GDM1 (cell line): ENCODE data around the gene PSMD12.
"Not testable (repeated sequence)": the region's sequence is repeated elsewhere in the genome, so short reads cannot be mapped to it uniquely, and the experiment has no call there.

Experiments used
- DNase-seq: peaks from one replicate; lab custom pipeline; 2025; lab: John Stamatoyannopoulos, UW

Gene PSMD12

GRCh38 chr17:67310406-67310805 is 56.0 kb downstream of the PSMD12 start:
- no peak for DNase-seq

- not testable (repeated sequence) for DNase-seq
Measured at GRCh38 chr17:67305446-67306235, 60.7 kb downstream of the PSMD12 start.

- DNase-seq, result no peak
Measured at GRCh38 chr17:67297454-67297960, 68.9 kb downstream of the PSMD12 start.

GRCh38 chr17:67294451-67295199 is 71.8 kb downstream of the PSMD12 start:
- no peak for DNase-seq

DNA sequence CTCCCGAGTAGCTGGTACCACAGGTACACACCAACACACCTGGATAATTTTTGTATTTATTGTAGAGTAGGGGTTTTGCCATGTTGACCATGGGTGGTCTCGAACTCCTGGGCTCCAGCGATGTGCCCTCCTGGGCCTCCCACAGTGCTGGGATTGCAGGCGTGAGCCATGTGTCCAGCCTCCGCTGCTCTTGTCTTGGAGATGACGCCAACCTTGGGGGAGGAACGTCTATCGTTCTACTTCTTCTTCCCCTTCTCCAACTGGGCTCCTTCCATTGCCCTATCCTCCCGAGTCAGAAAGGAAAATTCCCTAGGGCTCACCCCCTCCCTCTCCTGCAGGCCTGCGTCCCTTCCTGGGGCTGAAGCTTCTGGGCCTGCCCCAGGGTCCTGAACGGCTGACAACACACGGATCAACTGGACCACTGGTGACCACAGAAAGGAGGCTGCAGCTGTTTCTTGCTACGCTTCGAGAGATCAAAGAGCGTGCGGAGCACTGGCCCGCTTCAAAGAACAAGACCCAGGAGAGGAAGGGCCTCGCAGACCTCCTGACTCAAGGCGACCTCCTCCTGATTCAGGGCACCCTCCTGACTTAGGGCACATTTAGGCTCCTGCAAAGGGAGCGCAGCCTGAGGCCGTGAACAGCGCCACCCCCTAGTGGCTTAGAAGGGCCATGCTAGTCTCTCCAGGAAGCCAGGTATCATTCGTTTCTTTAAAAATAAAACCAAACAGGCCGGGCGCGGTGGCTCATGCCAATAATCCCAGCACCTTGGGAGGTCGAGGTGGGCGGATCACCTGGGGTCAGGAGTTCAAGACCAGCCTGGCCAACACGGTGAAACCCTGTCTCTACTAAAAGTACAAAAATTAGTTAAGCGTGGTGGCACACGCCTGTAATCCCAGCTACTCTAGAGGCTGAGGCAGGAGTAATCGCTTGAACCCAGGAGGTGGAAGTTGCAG is 72.8 kb downstream of the PSMD12 start:
- DNase-seq, result peak; percentile 63

- DNase-seq, result no peak
Measured at GRCh38 chr17:67290711-67291291, 75.6 kb downstream of the PSMD12 start.

DNA sequence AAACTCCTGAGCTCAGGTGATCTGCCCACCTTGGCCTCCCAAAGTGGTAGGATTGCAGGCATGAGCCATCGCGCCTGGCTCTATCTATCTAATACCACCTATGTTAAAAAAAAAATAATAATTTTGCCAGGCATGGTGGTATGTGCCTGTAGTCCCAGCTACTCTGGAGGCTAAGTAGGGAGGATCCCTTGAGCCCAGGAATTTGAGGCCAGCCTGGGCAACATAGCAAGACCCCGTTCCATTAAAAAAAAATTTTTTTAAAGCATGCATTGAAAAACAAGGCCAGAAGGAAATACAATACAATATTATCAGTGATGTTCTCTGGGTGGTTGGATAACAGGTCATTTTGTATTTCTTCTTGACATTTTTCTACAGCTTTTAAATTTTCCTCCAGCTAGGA is 76.1 kb downstream of the PSMD12 start:
- DNase-seq, result no peak

GRCh38 chr17:67289181-67289876 is 77.0 kb downstream of the PSMD12 start:
- no peak for DNase-seq
